ENCODE data around the gene TNS1.
"Not testable (repeated sequence)": the region's sequence is repeated elsewhere in the genome, so short reads cannot be mapped to it uniquely, and the experiment has no call there.

Gene TNS1

GRCh38 chr2:218029366-218030360 lies 26.9 kb upstream of the TNS1 start:
- no peak for DNase-seq (ENCODE audit: low spot score)

- no peak for DNase-seq (ENCODE audit: low spot score)
Measured at GRCh38 chr2:218028562-218029348, 26.0 kb upstream of the TNS1 start.

GRCh38 chr2:218028189-218028495 lies 25.3 kb upstream of the TNS1 start:
- DNase-seq (ENCODE audit: low spot score), result no peak

GRCh38 chr2:218027426-218028188 lies 24.8 kb upstream of the TNS1 start:
- no peak for DNase-seq (ENCODE audit: low spot score)

GRCh38 chr2:218026676-218027425 lies 24.1 kb upstream of the TNS1 start:
- DNase-seq (ENCODE audit: low spot score), result no peak

DNA sequence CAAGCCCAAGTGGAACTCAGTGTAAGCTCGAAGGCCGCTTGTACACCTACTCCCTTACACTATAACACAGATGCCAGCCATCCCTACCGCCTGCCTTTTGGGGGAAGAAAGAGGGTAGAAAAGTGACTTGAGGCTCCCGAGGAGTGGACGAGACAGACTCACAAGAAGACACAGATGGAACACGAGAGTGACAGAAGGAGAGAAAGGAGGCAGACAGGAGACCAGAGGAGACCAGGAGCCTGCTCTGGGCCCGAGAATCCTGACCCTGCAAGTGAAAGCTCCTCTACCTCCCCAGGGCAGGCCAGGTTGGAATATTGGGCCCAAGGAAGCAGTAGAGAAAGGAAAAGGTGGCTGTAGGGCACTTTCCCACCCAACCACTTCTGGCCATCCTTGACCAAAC lies 23.4 kb upstream of the TNS1 start:
- DNase-seq (ENCODE audit: low spot score), result no peak

DNA sequence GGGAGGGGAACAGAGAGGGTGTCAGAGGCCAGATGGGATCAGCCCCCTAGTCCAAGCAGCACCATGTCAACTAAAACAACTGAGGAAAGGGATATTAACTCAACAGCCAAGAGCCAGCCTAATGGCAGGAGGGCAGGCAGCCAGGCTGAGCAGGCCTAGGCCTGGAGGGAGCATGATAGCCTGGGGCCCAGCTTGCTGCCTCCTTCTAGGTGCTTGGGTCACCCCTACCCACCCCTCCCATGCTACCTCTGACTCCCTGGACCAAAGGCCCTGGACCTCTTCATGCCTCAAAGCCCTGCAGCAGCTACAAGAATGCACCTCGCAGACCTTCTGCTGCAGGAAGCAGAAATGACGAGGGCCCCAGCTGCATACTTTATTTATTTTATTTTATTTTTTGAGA lies 22.1 kb upstream of the TNS1 start:
- DNase-seq (ENCODE audit: low spot score), result no peak

DNA sequence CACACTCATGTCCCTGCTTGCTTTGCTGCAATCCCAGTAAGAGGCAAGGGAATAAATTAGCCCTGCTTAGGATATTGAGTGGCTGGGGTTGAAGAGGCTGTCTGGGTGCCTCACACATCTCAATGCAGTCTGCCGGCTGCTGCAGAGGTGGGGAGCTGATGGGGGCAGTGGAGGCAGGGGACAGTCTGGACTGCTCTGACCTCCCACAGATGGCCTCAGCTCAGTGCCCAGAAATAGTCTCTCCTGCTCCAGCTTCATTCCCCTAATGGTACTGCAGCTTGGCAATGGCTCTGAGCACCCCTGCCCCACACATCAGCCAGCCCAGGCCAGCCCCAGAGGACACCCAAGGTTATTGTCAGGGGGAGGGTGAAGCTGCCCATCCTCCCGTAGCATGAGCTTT lies 21.5 kb upstream of the TNS1 start:
- no peak for DNase-seq (ENCODE audit: low spot score)

- no peak for DNase-seq (ENCODE audit: low spot score)
Measured at GRCh38 chr2:218023636-218024035, 20.8 kb upstream of the TNS1 start.

DNA sequence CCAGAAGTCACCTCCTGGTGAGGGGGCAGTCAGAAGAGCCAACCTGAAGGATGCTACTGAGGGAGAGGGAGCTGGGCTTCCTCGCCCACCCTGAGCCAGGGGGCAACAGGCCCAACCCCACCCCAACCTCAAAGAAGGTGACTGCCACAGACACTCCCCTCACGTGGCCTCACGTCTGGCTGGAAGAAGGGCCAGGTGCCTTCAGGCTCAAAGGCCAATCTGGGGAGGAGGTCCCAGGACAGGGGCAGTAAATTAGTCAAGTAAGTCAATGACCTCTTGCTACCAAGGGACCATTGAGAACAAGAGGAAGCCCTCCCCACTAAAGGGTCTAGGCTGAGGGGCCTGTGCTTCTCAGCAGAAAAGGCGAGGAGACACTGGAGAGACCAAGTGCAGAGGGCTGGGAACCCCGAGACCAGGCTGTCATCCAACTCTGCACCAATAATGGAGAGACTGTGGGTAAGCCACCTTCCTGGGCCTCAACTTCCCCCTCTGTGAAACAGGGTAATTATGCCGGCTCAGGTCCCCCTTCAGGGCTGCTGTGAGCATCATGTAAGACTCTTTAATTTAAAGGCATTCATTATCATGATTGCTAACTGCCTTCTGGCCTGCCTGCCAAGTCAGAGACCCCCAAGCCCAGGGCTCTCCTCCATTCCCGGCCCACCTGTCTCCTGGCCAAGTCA lies 20.2 kb upstream of the TNS1 start:
- DNase-seq (ENCODE audit: low spot score), result no peak

DNA sequence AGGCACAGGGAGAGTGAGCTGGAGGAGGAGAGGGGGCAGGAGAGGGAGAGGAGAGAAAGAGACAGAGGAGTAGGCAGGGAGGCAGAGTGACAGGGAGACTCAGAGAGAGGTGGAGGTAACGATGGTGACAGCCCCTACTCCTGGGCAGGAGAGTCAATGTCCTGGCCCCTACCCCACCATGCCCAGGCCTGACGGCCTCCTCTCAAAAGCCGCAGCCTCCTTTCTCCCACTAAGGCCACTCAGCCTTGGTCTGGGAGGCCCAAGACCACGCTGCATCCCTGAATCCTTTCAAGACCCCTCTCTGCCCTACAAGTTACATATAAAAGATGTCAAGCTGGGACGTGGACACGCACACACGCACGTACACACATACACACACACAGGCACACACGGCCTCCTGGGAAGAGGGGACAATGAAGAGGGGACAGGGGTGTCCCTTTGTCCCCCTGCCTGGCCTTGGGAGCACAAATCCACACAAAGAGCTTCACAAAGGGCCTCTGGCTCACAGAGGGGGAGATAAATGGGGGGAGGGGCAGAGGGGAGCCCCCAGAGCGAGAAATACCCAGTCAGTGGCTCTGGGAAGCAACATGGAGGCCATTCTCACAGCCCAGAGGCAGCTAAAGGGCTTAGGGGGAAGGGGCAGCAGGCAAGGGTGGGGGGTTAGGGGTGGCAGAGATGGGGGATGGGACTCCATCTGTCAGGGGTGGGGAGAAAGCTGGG lies 19.5 kb upstream of the TNS1 start:
- DNase-seq (ENCODE audit: low spot score), result no peak

GRCh38 chr2:218021536-218022071 lies 18.8 kb upstream of the TNS1 start:
- no peak for DNase-seq (ENCODE audit: low spot score)

DNA sequence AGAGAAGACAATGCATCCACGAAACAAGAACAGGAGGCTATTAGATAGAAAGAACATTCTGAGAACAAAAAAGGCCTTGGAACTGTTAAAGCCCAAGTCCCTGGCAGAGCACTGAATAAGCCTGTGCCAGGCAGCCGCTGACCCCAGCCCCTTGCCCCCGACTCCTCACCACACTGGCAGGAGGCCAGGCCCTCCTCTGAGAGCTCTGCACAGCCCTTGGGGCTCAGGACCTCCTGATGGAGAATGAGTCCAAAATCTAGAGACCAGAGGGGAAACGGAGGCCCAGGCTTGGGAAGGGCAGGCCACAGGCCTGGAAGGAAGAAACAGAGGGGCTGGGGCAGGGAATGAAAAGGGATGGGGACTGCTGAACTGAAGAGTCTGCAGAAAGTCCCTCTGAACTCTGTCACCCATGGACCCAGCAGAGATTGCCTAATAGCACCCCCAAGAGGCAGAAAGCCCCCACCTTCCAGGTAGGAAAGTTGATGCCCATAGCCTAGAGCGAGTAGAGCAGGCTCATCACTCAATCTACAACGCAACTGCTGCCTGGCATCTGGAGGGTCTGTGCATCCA lies 18.3 kb upstream of the TNS1 start:
- no peak for DNase-seq (ENCODE audit: low spot score)

DNA sequence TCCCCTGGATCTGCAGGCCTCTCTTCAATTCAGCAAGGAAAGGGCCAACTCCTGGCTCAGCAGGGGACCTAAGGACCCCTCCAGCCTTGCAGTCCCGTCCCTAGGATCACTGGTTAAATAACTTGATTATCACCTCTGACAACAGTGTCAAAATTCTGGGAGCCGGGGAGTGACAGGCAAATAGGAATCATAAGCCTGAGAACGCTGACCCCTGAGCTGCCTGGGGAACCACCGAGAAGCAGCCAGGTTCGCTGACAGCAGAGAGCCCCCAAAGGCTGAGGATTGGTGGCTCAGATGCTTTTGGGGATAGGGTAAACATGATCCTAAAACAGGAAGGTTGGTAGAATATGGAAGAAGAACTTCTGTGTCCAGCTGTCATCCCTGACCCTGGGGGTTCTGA lies 17.5 kb upstream of the TNS1 start:
- DNase-seq (ENCODE audit: low spot score), result no peak

- DNase-seq (ENCODE audit: low spot score), result no peak
Measured at GRCh38 chr2:218019411-218020060, 16.7 kb upstream of the TNS1 start.

DNA sequence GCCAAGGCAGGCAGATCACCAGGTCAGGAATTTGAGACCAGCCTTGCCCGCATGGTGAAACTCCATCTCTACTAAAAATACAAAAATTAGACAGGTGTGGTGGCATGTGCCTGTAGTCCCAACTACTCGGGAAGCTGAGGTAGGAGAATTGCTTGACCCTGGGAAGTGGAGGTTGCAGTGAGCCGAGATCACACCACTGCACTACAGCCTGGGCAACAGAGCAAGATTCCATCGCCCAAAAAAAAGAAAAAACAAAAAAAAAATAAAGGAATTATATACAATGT lies 16.0 kb upstream of the TNS1 start:
- DNase-seq (ENCODE audit: low spot score), result not testable (repeated sequence)

GRCh38 chr2:218017211-218018053 lies 14.6 kb upstream of the TNS1 start:
- no peak for DNase-seq (ENCODE audit: low spot score)

GRCh38 chr2:218016810-218017209 lies 14.0 kb upstream of the TNS1 start:
- no peak for DNase-seq (ENCODE audit: low spot score)

Data from AG08395 (cell line).